H1 (cell line): ENCODE measurements around the gene JADE1. TPM values are rescaled to one million over a fixed set of nuclear protein-coding genes. Genes with fewer than 3 reads are reported as not detected.

Experiments
- ASH2L ChIP-seq: fragments of 200-600, 300-600 bp; sonication (generic); IDR thresholded peaks from one replicate; pipeline ENCODE4 v1.7.1; 2017; ENCODE audit warnings: low read length
- CBX5 ChIP-seq: fragments of 300-800, 300-1000 bp; sonication (generic); IDR thresholded peaks from 2 replicates; pipeline ENCODE4 v1.7.1; 2016; ENCODE audit warnings: antibody characterized with exemption, low read length, low read depth
- CHD7 ChIP-seq: fragments of 300-600 bp; sonication (generic); IDR thresholded peaks from 2 replicates; pipeline ENCODE4 v1.7.1; 2012; ENCODE audit warnings: low read length, moderate library complexity, mild to moderate bottlenecking, inconsistent platforms; ENCODE audit not compliant: insufficient replicate concordance
- SIRT6 ChIP-seq: IDR thresholded peaks from one replicate; pipeline ENCODE4 v1.7.1; 2012; ENCODE audit warnings: low read length, inconsistent platforms
- SIX5 ChIP-seq: IDR thresholded peaks from 2 replicates; pipeline ENCODE4 v1.6.1; 2011; ENCODE audit warnings: mild to moderate bottlenecking, low read depth, low read length
- SP4 ChIP-seq: IDR thresholded peaks from 2 replicates; pipeline ENCODE4 v1.6.1; 2012; ENCODE audit warnings: low read length, inconsistent platforms
- TAF1 ChIP-seq: IDR thresholded peaks from 2 replicates; pipeline ENCODE4 v1.6.1; 2011; ENCODE audit warnings: mild to moderate bottlenecking, low read depth, low read length
- polyA plus RNA-seq, 7 experiments: library from polyadenylated mRNA; depleted of rRNA in 3 of 7; stranded (reverse) in 5 of 7; unstranded in 2 of 7; fragments of >200 nt in 5 of 7; fragments of 200-250 nt in 2 of 7; gene quantifications; 1 replicate in 5 of 7; 2 replicates in 1 of 7; 4 replicates in 1 of 7; pipeline versions ENCODE4 v1.2.1 to v1.2.3, GENCODE V29; 2011 to 2013; ENCODE audit warnings: missing spikeins in 2 of 7, mixed read lengths in 2 of 7
- total RNA-seq: library from RNA; stranded (reverse); fragmentation: NEBNext Ultra II Directional; extraction: Animal tissue kit (Norgen Biotek cat#: 25700); gene quantifications from 2 replicates; pipeline ENCODE4 v1.2.1, GENCODE V29; 2021
- TF ChIP-seq, protein P1 (sequence below): IDR thresholded peaks from 2 replicates; pipeline ENCODE4 v1.6.1; 2012; ENCODE audit warnings: low read length, inconsistent platforms

The JADE1 gene
- total and polyA plus RNA-seq, 2 of the 8 experiments (the other 6 are each of a cell fraction or from before 2014, with no cell fraction given) = 37.7 to 213 TPM

DNA sequence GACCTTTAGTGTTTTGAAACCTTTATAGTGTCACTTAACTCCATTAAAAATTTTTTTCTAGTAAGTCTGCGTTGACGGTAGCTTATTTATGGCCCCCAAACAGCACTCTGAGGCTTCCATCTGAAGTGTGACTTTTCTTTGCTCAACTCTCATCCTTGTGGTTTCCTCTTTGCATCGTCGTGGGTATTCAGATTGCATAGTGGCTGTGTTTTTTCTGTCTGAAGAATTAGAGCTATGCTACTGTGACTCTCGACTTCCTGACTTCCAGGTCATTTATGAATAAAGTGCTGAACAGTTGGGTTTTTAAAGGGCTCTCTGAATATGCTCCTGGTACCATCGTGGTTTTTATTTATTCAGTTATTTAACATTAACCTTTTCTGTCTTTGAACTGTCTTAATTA is 44.9 kb downstream of the JADE1 start (continued):
- TF ChIP-seq CHD7 = no peak
- TF ChIP-seq, protein P1, sequence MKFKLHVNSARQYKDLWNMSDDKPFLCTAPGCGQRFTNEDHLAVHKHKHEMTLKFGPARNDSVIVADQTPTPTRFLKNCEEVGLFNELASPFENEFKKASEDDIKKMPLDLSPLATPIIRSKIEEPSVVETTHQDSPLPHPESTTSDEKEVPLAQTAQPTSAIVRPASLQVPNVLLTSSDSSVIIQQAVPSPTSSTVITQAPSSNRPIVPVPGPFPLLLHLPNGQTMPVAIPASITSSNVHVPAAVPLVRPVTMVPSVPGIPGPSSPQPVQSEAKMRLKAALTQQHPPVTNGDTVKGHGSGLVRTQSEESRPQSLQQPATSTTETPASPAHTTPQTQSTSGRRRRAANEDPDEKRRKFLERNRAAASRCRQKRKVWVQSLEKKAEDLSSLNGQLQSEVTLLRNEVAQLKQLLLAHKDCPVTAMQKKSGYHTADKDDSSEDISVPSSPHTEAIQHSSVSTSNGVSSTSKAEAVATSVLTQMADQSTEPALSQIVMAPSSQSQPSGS = no peak
- no peak for TF ChIP-seq SP4
- TF ChIP-seq ASH2L = no peak
- TF ChIP-seq SIX5 = no peak
- no peak for TF ChIP-seq TAF1
- TF ChIP-seq CBX5 = no peak
- no peak for TF ChIP-seq SIRT6
